HG02642 (cell line): ENCODE data around the gene WSB2.
A peak's percentile ranks its signal among the peaks of the same experiment; 100 is the strongest.
"Not testable (repeated sequence)": the region's sequence is repeated elsewhere in the genome, so short reads cannot be mapped to it uniquely, and the experiment has no call there.

ENCODE experiments used
- ATAC-seq: cut with Tn5 transposase; IDR thresholded peaks from one replicate; pipeline ENCODE4 v1.9.1; 2021; ENCODE audit warnings: mild to moderate bottlenecking; ENCODE audit not compliant: unreplicated experiment, poor library complexity

The WSB2 gene

GRCh38 chr12:118036672-118037411 lies 24.1 kb downstream of the WSB2 start:
- no peak for ATAC-seq

GRCh38 chr12:118035190-118036041 lies 25.6 kb downstream of the WSB2 start:
- ATAC-seq = peak; percentile 82

GRCh38 chr12:118034429-118035189 lies 26.4 kb downstream of the WSB2 start:
- ATAC-seq = no peak

- ATAC-seq = no peak
These were observed 27.1 kb downstream of the WSB2 start for GRCh38 chr12:118033902-118034301.

- no peak for ATAC-seq
These were observed 27.7 kb downstream of the WSB2 start for GRCh38 chr12:118033323-118033722.

GRCh38 chr12:118032188-118032587 lies 28.8 kb downstream of the WSB2 start:
- no peak for ATAC-seq

GRCh38 chr12:118029166-118029565 lies 31.8 kb downstream of the WSB2 start:
- ATAC-seq = no peak

DNA sequence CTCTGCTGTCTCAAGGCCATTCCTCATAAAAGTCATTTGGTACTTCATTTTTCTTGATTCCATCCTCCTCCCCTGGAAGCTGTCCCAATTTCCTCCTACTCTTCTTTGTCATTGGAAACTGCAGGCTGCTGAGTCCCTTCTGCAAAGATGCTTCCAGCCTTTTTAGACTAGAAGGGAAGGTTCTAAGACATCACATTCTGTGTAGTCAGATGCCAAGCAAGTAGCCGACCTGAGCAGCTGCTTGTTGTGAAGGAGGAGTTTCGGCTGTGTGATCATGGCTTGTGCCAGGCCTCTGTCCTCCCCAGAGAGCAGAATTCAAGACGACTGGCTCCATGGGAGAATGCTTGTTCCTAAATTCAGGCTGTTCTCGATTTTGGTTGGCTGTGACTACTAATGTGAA lies 35.8 kb downstream of the WSB2 start:
- no peak for ATAC-seq

DNA sequence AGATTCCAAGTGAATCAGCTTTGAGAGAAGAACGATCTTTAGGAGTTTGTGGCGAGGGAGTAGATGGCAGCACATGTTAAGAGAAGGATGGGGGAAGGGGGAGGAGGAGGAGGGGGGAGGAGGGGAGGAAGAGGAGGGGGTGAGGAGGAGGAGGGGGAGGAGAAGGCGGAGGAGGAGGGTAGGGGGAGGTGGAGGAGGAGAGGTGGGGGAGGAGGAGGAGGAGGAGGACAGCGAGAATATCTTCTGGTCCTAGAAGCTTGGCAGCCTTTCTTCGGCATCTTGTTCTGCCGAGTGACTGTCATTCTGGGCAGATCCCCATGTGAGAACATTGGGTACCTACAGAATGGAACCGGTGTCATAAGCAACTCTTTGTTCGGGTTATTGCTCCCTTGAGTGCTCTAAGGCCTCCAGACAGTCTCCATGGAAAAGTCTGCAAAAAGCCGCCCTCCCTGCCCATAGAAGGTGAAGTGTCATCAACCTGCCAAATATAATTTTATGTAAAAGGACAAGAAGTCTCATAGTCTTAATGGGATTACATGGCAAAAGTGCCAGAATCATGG lies 37.6 kb downstream of the WSB2 start:
- ATAC-seq = no peak

DNA sequence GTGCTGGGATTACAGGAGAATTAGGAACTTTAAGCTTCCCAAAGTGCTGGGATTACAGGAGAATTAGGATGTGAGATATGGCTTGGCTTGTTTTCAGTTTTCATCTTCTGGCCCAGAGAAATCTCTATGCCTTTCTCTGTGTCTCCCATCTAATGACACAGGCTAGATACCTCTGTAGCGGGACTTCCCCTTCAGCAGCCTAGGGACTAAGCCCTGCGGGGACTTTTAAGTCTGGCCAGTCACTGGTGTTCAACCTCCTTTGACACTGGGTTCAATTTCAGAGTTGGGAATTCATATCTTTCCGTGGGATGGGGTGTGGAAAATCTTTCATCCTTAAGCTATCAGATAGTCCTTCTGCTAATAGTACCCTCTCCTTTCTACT lies 38.3 kb downstream of the WSB2 start:
- ATAC-seq = no peak

- not testable (repeated sequence) for ATAC-seq
These were observed 38.8 kb downstream of the WSB2 start for GRCh38 chr12:118022097-118022727.

DNA sequence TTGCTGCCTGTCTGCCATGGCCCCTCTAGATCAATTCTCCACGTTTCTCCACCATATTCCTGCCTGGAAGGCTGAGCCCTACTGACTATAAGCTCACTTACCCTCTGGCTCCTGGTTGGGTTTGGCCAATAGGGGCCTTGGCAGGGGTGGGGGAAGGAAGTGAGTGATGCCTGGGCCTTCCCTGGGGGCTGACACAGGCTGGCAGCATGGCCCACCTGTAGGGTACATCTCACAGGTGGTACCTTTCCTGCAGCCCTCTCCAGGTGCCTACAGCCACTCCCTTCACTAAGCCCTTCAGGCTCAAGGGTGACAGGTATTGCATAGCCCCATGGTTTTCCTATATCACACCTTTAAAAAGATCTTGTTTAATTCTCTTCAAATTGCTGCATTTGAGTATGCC lies 40.9 kb downstream of the WSB2 start:
- ATAC-seq = no peak

DNA sequence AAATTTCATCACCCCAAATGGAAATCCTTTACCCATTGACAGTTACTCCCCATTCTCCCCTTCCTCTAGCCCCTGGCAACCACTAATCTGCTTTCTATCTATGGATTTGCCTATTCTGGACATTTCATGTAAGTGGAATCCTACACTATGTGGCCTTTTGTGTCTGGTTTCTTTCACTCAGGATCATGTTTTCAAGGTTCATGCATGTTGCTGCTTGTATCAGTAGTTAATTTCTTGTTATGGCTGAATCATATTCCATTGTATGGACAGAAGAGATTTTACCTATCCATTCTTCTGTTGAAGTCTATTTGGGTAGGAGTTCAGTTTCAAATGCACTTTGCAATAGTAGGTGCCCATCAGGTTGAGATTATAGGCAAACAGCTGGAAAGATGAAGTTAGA lies 43.1 kb downstream of the WSB2 start:
- no peak for ATAC-seq

GRCh38 chr12:118016424-118017264 lies 44.3 kb downstream of the WSB2 start, which contains the start of gene RFC5:
Gene RFC5 (plus strand): TSS chr12:118016703. CDS start chr12:118016828, 125 bp downstream.
- ATAC-seq = peak; percentile 99

DNA sequence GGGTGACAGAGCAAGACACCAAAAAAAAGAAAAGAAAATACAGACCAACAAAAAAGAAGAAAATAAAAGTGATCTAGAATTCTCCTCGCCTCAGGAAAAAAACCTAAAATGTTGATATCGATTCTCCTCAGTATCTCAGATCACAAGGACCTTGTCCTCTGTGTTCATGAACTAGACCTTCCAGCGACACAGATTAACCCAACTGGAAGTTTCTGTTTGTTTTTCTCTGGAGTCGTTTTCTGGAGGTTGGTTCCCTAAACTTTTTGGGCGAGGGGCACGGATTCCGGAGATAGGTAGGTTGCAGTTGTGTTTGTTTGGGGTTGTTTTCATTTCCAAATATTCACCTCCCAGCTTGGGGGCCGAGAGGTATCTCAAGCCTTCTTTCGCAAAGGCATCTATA lies 45.0 kb downstream of the WSB2 start:
- ATAC-seq = no peak

GRCh38 chr12:118015306-118015705 lies 45.7 kb downstream of the WSB2 start:
- no peak for ATAC-seq

DNA sequence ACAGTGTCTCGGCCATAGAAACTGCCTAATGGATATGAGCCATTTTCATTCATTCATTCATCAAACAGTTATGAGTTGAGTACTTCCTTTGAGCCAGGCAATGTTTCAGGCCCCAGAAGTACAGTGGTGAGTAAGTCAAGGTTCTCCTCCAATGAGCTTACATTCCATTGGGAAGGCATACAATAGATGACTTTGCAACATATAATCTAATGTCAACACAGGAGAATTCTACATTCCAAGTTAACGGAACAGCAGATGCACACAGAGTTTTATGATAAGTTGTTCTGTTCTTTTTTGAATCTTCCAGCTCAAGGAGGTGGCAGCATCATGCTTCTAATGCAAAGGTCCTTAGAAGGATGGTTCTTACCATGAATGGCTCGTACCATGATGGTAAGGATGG lies 47.7 kb downstream of the WSB2 start:
- ATAC-seq = no peak

- no peak for ATAC-seq
These were observed 49.0 kb downstream of the WSB2 start for GRCh38 chr12:118011961-118012360.

DNA sequence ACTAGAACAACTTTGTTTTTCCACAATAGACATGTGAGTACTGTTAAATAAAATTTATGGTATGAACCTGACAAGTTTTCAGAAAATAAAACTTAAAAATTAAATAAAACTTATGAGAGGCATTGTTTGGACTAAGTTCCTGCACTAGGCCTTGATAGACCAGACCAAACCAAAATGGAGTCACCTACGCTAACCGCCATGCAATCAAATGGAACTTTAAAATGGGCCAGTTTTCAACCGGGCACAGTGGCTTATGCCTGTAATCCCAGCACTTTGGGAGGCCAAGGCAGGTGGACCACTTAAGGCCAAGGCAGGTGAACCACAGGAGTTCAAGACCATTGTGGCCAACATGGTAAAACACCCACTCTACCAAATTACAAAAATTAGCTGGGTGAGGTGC lies 49.6 kb downstream of the WSB2 start:
- no peak for ATAC-seq
